Measurements from ENCODE around the gene ODAD3. TPM values are rescaled to one million over a fixed set of nuclear protein-coding genes. Genes with fewer than 3 reads are reported as not detected.

ODAD3 gene
- total RNA-seq, 1 experiment from 2014 or later, result 0.52 TPM

DNA sequence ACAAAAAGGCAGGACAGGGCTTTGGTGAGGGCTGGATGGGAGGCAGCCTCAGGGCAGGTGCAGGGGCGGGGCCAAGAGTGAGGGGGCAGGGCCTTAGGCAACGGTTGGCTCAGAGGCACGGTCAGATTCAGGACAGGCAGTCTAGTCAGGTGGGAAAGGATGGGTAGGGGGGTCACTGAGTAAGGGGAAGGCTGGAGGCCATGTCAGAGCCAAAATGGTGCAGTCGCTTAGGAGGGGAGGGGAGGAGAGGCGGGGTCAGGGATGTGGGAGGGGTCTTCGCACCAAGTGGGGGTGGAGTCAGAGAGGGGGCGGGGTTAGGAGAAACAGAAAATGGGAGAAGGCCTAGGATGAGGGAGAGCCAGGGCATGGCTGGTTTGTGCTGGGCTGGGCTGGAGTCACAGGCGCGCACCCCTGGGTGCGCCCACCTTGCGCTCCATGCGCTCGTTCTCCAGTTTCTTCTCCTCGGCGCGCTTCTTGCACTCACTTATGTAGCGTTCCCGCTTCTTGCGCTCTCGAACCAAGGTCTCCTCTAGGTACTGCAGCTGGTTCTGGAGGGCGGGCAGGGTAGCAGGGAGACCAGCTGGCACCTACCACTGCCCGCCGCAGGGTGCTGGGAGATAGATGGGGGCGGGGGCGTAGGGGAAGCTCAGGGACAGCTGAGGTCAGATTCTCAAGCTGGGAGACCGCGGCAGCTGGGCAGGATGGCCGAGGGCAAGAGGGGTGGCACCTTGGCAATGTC, 9.0 kb downstream of the ODAD3 start:
- peak; percentile 58 for ATAC-seq
- H3K4me1 ChIP-seq (ENCODE audit: control insufficient read depth in 1 of 2, insufficient read depth in 2 of 2, low read length in 2 of 2), result peaks cover 0 to 4% of the 10 kb centered on the region in 2 experiments; a peak in 2 of 4 replicates
- H4K20me1 ChIP-seq (ENCODE audit: insufficient read depth), result no peaks in the 10 kb centered on the region
- H2AFZ ChIP-seq (ENCODE audit: low read depth, low read length, poor library complexity, severe bottlenecking), result no peak overlapping the region
- TF ChIP-seq TCF7L2 (IDR thresholded peaks at IDR 0.05; ENCODE audit: borderline replicate concordance, extremely low read depth, insufficient read depth, insufficient read length) (no peak), ZNF274 (IDR thresholded peaks at IDR 0.05; ENCODE audit: low read depth, low read length) (no peak), CBX3 (IDR thresholded peaks at IDR 0.05; ENCODE audit: low read depth) (no peak), SIN3A (IDR thresholded peaks at IDR 0.05; ENCODE audit: low read depth) (no peak), SRF (IDR thresholded peaks at IDR 0.05; ENCODE audit: low read depth) (no peak), EZH2phosphoT487 (IDR thresholded peaks at IDR 0.05; ENCODE audit: borderline replicate concordance) (no peak)
- TF ChIP-seq, protein P1, sequence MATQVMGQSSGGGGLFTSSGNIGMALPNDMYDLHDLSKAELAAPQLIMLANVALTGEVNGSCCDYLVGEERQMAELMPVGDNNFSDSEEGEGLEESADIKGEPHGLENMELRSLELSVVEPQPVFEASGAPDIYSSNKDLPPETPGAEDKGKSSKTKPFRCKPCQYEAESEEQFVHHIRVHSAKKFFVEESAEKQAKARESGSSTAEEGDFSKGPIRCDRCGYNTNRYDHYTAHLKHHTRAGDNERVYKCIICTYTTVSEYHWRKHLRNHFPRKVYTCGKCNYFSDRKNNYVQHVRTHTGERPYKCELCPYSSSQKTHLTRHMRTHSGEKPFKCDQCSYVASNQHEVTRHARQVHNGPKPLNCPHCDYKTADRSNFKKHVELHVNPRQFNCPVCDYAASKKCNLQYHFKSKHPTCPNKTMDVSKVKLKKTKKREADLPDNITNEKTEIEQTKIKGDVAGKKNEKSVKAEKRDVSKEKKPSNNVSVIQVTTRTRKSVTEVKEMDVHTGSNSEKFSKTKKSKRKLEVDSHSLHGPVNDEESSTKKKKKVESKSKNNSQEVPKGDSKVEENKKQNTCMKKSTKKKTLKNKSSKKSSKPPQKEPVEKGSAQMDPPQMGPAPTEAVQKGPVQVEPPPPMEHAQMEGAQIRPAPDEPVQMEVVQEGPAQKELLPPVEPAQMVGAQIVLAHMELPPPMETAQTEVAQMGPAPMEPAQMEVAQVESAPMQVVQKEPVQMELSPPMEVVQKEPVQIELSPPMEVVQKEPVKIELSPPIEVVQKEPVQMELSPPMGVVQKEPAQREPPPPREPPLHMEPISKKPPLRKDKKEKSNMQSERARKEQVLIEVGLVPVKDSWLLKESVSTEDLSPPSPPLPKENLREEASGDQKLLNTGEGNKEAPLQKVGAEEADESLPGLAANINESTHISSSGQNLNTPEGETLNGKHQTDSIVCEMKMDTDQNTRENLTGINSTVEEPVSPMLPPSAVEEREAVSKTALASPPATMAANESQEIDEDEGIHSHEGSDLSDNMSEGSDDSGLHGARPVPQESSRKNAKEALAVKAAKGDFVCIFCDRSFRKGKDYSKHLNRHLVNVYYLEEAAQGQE (IDR thresholded peaks at IDR 0.05; ENCODE audit: low read depth), result no peak
- TF ChIP-seq, protein P2, sequence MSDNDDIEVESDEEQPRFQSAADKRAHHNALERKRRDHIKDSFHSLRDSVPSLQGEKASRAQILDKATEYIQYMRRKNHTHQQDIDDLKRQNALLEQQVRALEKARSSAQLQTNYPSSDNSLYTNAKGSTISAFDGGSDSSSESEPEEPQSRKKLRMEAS (IDR thresholded peaks at IDR 0.05), result no peak
- H3K9me2 ChIP-seq (ENCODE audit: insufficient read depth), result no peaks in the 10 kb centered on the region
- no peaks in the 10 kb centered on the region for H3K36me3 ChIP-seq (ENCODE audit: control insufficient read depth in 1 of 2, insufficient read depth in 2 of 2, low read length in 2 of 2)
- ChIA-PET RAD21 (ENCODE audit: low non-redundant PET in 1 of 2, low total read pairs in 2 of 2, uncharacterized antibody in 2 of 2, unreplicated experiment in 2 of 2) (no interaction called here), POLR2A (no interaction called here), CTCF (interaction anchor here (0.7 kb wide), 1 partner anchor 9 kb away, joined by 3 read pairs; the partner anchor contains the start of genes ODAD3 and PRKCSH)
- no peak overlapping the region for H3K4me2 ChIP-seq (ENCODE audit: low read length)
- no peak for DNase-seq (ENCODE audit: low read depth, low spot score)
- H3K27ac ChIP-seq (ENCODE audit: low read depth, low read length), result peak overlapping the region; percentile 22; the same call in 1 of the 2 replicates
- no peak overlapping the region for H3K9ac ChIP-seq (ENCODE audit: low read length)
- no TSS peak for BruUV-seq (replicated peaks)
- no peaks in the 10 kb centered on the region for H3K9me3 ChIP-seq (ENCODE audit: control insufficient read depth in 1 of 2, insufficient read depth in 1 of 2, low read depth in 1 of 2, low read length in 2 of 2)
- no peak overlapping the region for H3K4me3 ChIP-seq (replicated peaks in 1 of 2; ENCODE audit: low read depth in 1 of 2, low read length in 2 of 2)
- H3K79me2 ChIP-seq (ENCODE audit: insufficient read depth, low read length), result no peaks in the 10 kb centered on the region
- intact Hi-C loops (cut with micrococcal nuclease), result no loop called here
- H3K27me3 ChIP-seq (ENCODE audit: insufficient read depth, low read length), result no peaks in the 10 kb centered on the region
